Activated CD8-positive, alpha-beta memory T cell treated with anti-CD3 and anti-CD28 coated beads for 36 hours (primary cell): ENCODE results near the gene SLIT3. TPM values are rescaled to one million over a fixed set of nuclear protein-coding genes. Genes with fewer than 3 reads are reported as not detected.

Source experiments
- CTCF ChIA-PET: fragments of 350-600 bp; sonication (Branson Sonifier 250); formaldehyde crosslinking; loops from one replicate; lab custom pipeline; 2021; ENCODE audit warnings: antibody characterized with exemption; lab: Charles Lee
- POLR2A ChIA-PET: fragments of 350-600 bp; sonication (Branson Sonifier 250); formaldehyde crosslinking; loops from one replicate; lab custom pipeline; 2021; ENCODE audit warnings: antibody characterized with exemption; lab: Charles Lee
- total RNA-seq, 2 experiments: library from RNA; stranded (reverse); gene quantifications; one replicate each; pipeline ENCODE4 v1.2.3, GENCODE V29; 2021

The SLIT3 gene
- total RNA-seq, 2 experiments from 2014 or later = 0.50 to 0.76 TPM

- ChIA-PET CTCF (no interaction called here), POLR2A (no interaction called here)
Measured at GRCh38 chr5:168844922-168845296, 456.0 kb downstream of the SLIT3 start.

- ChIA-PET CTCF (no interaction called here), POLR2A (no interaction called here)
Measured at GRCh38 chr5:168844016-168844921, 456.7 kb downstream of the SLIT3 start.

- ChIA-PET POLR2A (no interaction called here), CTCF (no interaction called here)
Measured at GRCh38 chr5:168843277-168844015, 457.5 kb downstream of the SLIT3 start.

- CTCF ChIA-PET = no interaction called here
- POLR2A ChIA-PET = no interaction called here
Measured at GRCh38 chr5:168842571-168843205, 458.3 kb downstream of the SLIT3 start.

GRCh38 chr5:168837852-168838251, 463.1 kb downstream of the SLIT3 start:
- ChIA-PET POLR2A (no interaction called here), CTCF (no interaction called here)

GRCh38 chr5:168836603-168837231, 464.2 kb downstream of the SLIT3 start:
- POLR2A ChIA-PET = no interaction called here
- CTCF ChIA-PET = no interaction called here

- POLR2A ChIA-PET = no interaction called here
- CTCF ChIA-PET = no interaction called here
Measured at GRCh38 chr5:168833936-168834335, 467.0 kb downstream of the SLIT3 start.

- POLR2A ChIA-PET = no interaction called here
- CTCF ChIA-PET = no interaction called here
Measured at GRCh38 chr5:168833383-168833782, 467.6 kb downstream of the SLIT3 start.

GRCh38 chr5:168832308-168832707, 468.6 kb downstream of the SLIT3 start:
- ChIA-PET CTCF (no interaction called here), POLR2A (no interaction called here)

- ChIA-PET POLR2A (no interaction called here), CTCF (no interaction called here)
Measured at GRCh38 chr5:168831383-168831782, 469.6 kb downstream of the SLIT3 start.

- CTCF ChIA-PET = no interaction called here
Measured at GRCh38 chr5:168830833-168831232, 470.1 kb downstream of the SLIT3 start.

GRCh38 chr5:168829922-168830417, 471.0 kb downstream of the SLIT3 start:
- ChIA-PET CTCF (no interaction called here), POLR2A (no interaction called here)

More at GRCh38 chr5:168830833-168831232, 470.1 kb downstream of the SLIT3 start:
- POLR2A ChIA-PET = no interaction called here

- POLR2A ChIA-PET = no interaction called here
Measured at GRCh38 chr5:168829044-168829443, 471.9 kb downstream of the SLIT3 start.

GRCh38 chr5:168827636-168828035, 473.3 kb downstream of the SLIT3 start:
- ChIA-PET CTCF (no interaction called here), POLR2A (no interaction called here)

More at GRCh38 chr5:168829044-168829443, 471.9 kb downstream of the SLIT3 start:
- CTCF ChIA-PET = no interaction called here

GRCh38 chr5:168826246-168826725, 474.7 kb downstream of the SLIT3 start:
- CTCF ChIA-PET = no interaction called here
- POLR2A ChIA-PET = no interaction called here

- CTCF ChIA-PET = no interaction called here
- POLR2A ChIA-PET = no interaction called here
Measured at GRCh38 chr5:168822745-168823281, 478.1 kb downstream of the SLIT3 start.

GRCh38 chr5:168822248-168822744, 478.6 kb downstream of the SLIT3 start:
- CTCF ChIA-PET = no interaction called here
- POLR2A ChIA-PET = no interaction called here

GRCh38 chr5:168820874-168821273, 480.1 kb downstream of the SLIT3 start:
- POLR2A ChIA-PET = no interaction called here
- CTCF ChIA-PET = interaction anchor here (0.6 kb wide), 1 partner anchor 313 kb away, joined by 3 read pairs; no protein-coding TSS in a partner anchor
